H7 (cell line): ENCODE data around the gene BHLHE41. TPM values are rescaled to one million over a fixed set of nuclear protein-coding genes. Genes with fewer than 3 reads are reported as not detected.
A peak's percentile ranks its signal among the peaks of the same experiment; 100 is the strongest.

Source experiments
- DNase-seq: peaks from one replicate; pipeline ENCODE4 v3.0.0; 2012
- H3K27me3 ChIP-seq: 2 replicates; pipeline ENCODE4 v1.6.0; 2011; ENCODE audit warnings: mild to moderate bottlenecking, low read length; ENCODE audit not compliant: control insufficient read depth, insufficient read depth
- H3K36me3 ChIP-seq: replicated peaks from 2 replicates; pipeline ENCODE4 v1.5.1; 2011; ENCODE audit warnings: low read length; ENCODE audit not compliant: control insufficient read depth, insufficient read depth
- H3K4me3 ChIP-seq: 2 replicates; pipeline ENCODE4 v1.5.1; 2011; ENCODE audit warnings: low read depth, mild to moderate bottlenecking, control low read depth, low read length, moderate library complexity; ENCODE audit not compliant: insufficient read depth
- total RNA-seq: library from RNA; depleted of rRNA; stranded (reverse); fragments of >200 nt; shearing (Covaris generic); gene quantifications from 2 replicates; pipeline ENCODE4 v1.2.3, GENCODE V29; 2014

Gene BHLHE41
- total RNA-seq, 1 experiment from 2014 or later, result 0.14 TPM

GRCh38 chr12:26113181-26113654, 11.6 kb downstream of the BHLHE41 start:
- Histone ChIP-seq H3K36me3 (no peaks in the 10 kb centered on the region), H3K4me3 (peak overlapping the region; percentile 57), H3K27me3 (peaks cover 15% of the 10 kb centered on the region)
- DNase-seq, result no peak

GRCh38 chr12:26112703-26113147, 12.1 kb downstream of the BHLHE41 start:
- Histone ChIP-seq H3K4me3 (0 out of 2 replicates have a peak overlapping the region, but pooled peaks have one; percentile 0), H3K27me3 (peaks cover 15% of the 10 kb centered on the region), H3K36me3 (no peaks in the 10 kb centered on the region)
- peak; percentile 49 for DNase-seq

- H3K36me3 ChIP-seq, result no peaks in the 10 kb centered on the region
- H3K4me3 ChIP-seq, result no peak overlapping the region
- no peak for DNase-seq
- peaks cover 15% of the 10 kb centered on the region for H3K27me3 ChIP-seq
These were observed 12.6 kb downstream of the BHLHE41 start for GRCh38 chr12:26112232-26112631.

GRCh38 chr12:26109343-26109881, 15.4 kb downstream of the BHLHE41 start:
- Histone ChIP-seq H3K36me3 (no peaks in the 10 kb centered on the region), H3K27me3 (peaks cover under 1% of the 10 kb centered on the region), H3K4me3 (no peak overlapping the region)
- no peak for DNase-seq

- H3K4me3 ChIP-seq, result no peak overlapping the region
- no peak for DNase-seq
- no peaks in the 10 kb centered on the region for H3K36me3 ChIP-seq
- H3K27me3 ChIP-seq, result no peaks in the 10 kb centered on the region
These were observed 15.9 kb downstream of the BHLHE41 start for GRCh38 chr12:26108915-26109314.

GRCh38 chr12:26106347-26106746, 18.5 kb downstream of the BHLHE41 start:
- Histone ChIP-seq H3K36me3 (no peaks in the 10 kb centered on the region), H3K4me3 (no peak overlapping the region), H3K27me3 (no peaks in the 10 kb centered on the region)
- DNase-seq, result no peak

DNA sequence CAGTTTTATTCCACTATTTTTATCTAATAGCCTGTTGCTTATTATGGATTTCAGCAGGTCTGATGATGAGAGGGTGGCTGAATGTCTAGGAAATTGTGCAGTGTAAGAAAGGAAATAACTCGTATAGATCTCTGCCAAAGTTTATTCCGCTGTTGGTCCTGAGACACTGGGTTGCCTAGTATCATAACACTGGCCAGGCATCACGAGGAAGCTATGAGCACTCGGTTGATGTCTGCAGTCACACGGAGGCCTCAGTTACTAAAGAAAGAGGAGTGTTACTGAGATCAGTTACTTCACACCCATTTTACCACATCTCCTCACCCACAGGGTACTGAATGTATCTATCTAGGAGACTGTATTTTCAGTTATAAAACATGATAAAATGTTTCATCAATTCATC, 21.9 kb downstream of the BHLHE41 start:
- H3K4me3 ChIP-seq, result no peak overlapping the region
- DNase-seq, result no peak
- no peaks in the 10 kb centered on the region for H3K27me3 ChIP-seq

DNA sequence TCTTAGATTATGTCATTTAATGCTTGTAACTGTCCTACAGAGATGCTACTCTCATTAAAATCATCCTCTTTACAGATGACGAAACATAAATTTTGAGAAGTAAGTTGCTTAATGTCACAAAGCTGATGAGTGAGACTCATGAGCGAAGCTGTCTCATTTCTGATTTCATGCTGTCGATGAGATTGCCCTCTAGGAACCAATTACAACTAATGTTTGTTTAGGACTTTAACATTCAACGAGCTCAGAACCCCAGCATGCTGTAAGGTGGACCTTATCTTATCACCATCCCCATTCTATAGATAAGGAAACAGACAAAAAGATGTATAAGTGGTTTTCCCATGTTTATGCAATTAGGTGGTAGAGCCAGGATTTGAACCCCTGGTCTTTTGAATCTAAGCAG, 23.1 kb downstream of the BHLHE41 start:
- no peak for DNase-seq
- Histone ChIP-seq H3K4me3 (no peak overlapping the region), H3K27me3 (no peaks in the 10 kb centered on the region), H3K36me3 (no peaks in the 10 kb centered on the region)

More for the DNA sequence above, 21.9 kb downstream of the BHLHE41 start:
- no peaks in the 10 kb centered on the region for H3K36me3 ChIP-seq

- H3K27me3 ChIP-seq, result no peaks in the 10 kb centered on the region
- no peaks in the 10 kb centered on the region for H3K36me3 ChIP-seq
- no peak for DNase-seq
- no peak overlapping the region for H3K4me3 ChIP-seq
These were observed 23.5 kb downstream of the BHLHE41 start for GRCh38 chr12:26101350-26101734.

- H3K36me3 ChIP-seq, result no peaks in the 10 kb centered on the region
- no peak for DNase-seq
- H3K27me3 ChIP-seq, result no peaks in the 10 kb centered on the region
- no peak overlapping the region for H3K4me3 ChIP-seq
These were observed 24.0 kb downstream of the BHLHE41 start for GRCh38 chr12:26100666-26101349.

DNA sequence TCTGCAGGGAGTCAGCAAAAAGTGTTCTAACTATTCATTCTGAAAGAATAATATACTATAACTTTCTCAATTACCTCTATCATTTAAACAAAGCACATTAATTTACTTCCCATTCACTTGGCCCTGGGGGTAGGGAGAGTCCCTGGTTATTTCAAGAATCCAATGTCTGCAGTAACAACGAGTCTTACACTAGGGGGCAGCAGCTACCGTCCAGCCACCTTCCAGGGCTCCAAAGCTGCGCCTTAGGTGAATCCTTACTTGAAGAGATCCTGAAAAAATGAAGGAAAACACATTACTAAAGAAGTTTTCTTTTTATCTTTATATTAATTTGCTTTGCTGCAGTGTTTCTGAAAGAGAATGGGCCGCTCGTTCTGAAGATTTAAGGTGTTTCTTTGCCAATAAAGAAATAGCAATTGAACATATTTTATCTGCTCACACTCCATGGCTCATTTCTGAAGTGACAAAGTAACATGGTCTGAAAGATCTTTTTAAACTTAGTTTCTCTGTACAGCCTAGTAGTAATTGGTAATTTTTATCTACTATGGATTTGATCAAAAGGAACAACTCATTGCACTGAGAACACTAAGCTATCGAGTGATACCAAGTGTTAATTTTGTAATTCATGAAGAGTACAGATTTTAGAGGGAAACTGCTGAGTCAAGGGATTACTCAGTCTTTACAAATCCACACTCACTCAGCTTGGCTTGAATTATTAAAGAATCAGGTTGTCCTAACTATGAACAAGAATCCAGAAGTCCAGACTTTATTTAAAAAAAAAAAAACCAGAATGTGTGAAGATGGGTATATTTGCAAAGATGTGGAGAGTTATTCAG, 27.6 kb downstream of the BHLHE41 start:
- H3K36me3 ChIP-seq, result no peaks in the 10 kb centered on the region
- no peaks in the 10 kb centered on the region for H3K27me3 ChIP-seq
- no peak overlapping the region for H3K4me3 ChIP-seq
- peak; percentile 62 for DNase-seq

- no peaks in the 10 kb centered on the region for H3K36me3 ChIP-seq
- H3K27me3 ChIP-seq, result no peaks in the 10 kb centered on the region
- DNase-seq, result no peak
- H3K4me3 ChIP-seq, result no peak overlapping the region
These were observed 28.8 kb downstream of the BHLHE41 start for GRCh38 chr12:26096036-26096435.

- Histone ChIP-seq H3K36me3 (no peaks in the 10 kb centered on the region), H3K27me3 (no peaks in the 10 kb centered on the region), H3K4me3 (no peak overlapping the region)
- DNase-seq, result no peak
These were observed 29.7 kb downstream of the BHLHE41 start for GRCh38 chr12:26095186-26095585.

- no peak for DNase-seq
- Histone ChIP-seq H3K4me3 (no peak overlapping the region), H3K36me3 (no peaks in the 10 kb centered on the region), H3K27me3 (no peaks in the 10 kb centered on the region)
These were observed 32.3 kb downstream of the BHLHE41 start for GRCh38 chr12:26092346-26093105.
